NOMO-1 treated with dmso at 0.1 percent for 144 hours (cell line): ENCODE data around the gene AXDND1.
"Not testable (repeated sequence)": the region's sequence is repeated elsewhere in the genome, so short reads cannot be mapped to it uniquely, and the experiment has no call there.

Experiments
- DNase-seq: peaks from one replicate; lab custom pipeline; 2025; ENCODE audit not compliant: unreplicated experiment; lab: John Stamatoyannopoulos, UW

Gene AXDND1

DNA sequence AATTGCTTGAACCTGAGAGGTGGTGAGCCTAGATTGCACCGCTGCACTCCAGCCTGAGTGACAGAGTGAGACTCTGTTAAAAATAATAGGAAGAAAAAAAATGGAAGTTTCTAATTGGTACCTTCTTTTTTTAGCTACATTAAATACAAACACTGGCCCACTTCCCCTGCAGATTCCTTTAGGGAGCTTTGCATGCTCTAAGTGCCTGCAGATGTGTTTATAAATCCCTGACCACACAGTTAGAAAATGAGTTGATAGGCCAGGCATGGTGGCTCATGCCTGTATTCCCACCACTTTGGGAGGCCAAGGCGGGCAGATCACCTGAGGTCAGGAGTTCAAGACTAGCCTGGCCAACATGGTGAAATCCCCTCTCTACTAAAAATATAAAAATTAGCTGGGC lies 4.1 kb upstream of the AXDND1 start:
- DNase-seq = not testable (repeated sequence)

DNA sequence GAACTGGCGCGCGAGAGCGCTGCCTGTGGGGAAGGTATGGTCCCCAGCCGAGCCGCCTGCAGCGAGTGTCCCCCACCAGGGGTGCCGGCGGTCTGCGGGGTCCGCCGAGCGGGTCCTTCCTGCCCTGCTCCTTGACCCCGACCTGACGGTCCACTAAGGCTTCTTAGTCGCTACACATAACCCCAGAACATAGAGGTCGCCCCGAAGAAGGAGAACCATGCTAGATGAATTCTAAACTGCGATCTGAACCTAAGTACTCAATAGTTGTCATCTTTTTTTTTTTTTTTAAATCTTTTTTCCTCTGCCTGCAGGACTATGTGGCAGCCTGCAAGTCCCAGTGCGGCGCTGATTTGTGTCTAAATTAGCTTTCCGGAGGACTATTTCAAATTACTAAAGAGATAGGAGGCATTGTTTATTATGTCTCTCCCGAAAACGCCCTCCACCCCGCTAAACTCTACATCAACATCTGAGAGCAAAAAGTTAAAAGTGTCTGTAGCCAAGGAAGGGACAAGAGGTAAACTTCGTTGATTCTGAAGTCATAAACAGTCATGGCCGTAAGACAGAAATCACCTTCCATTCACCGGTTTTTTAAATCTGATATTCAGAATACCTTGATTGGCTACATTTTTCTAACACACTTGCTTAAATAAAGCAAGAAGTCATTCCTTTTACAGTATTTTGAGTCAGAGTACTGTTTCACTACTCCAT lies 476 bp downstream of the AXDND1 start:
- DNase-seq = peak; percentile 6

- DNase-seq = peak; percentile 28
Observed at GRCh38 chr1:179369751-179370341, 4.1 kb downstream of the AXDND1 start.

DNA sequence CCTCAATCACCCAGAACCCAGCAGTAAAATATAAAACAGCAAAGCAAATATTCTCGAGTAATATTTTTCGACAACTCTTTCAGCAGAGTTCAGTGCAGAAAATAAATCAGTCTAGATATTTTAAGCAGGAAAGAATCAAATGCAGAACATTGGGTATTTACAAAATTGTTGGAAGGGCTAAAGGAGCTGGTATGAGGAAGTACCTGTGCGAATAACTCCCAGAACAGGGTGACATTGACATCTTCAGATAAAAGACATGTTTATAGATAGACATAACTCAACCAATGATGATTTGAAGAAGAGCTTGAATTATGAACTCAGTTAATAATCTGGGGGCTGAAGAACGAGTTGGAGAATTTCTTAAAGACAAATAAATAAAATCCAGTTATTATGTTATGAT lies 6.4 kb downstream of the AXDND1 start:
- DNase-seq = no peak

DNA sequence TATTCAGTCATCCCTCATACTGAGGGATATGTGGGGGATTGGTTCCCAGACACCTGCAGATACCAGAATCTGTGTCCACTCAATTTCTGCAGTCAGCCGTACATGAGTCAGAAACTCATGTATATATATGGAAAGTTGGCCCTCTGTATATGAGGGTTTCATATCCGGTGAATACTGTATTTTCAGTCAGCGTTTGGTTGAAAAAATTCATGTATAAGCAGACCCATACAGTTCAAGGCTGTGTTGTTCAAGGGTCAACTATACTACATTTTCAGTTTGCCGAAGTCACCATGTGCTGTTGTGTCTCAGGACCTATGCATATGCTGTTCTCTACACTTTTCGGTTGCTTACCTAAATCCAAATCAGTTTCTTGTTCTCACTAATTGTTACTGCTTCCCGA lies 10.5 kb downstream of the AXDND1 start:
- DNase-seq = no peak

GRCh38 chr1:179380299-179380698 lies 14.5 kb downstream of the AXDND1 start:
- no peak for DNase-seq

- DNase-seq = no peak
Observed at GRCh38 chr1:179384027-179384426, 18.3 kb downstream of the AXDND1 start.

DNA sequence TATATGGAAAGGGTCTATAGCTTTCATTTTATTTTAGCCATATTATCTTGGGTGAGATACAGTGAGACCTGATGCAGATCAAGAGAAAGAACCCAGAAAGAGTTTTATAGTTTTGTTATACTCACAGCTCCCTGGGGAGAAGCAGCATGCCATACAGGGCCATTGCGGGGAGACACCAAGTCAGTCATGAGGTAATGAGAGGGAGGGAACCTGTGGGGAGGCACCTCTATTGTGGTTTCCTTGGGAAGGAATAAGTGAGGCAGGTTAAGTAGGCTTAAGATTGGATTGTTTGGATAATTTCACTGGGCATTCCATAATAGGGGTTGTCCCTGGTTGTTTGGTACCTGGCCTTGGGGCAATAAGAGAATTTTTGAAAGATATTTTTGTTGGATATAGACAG lies 19.7 kb downstream of the AXDND1 start:
- DNase-seq = no peak

DNA sequence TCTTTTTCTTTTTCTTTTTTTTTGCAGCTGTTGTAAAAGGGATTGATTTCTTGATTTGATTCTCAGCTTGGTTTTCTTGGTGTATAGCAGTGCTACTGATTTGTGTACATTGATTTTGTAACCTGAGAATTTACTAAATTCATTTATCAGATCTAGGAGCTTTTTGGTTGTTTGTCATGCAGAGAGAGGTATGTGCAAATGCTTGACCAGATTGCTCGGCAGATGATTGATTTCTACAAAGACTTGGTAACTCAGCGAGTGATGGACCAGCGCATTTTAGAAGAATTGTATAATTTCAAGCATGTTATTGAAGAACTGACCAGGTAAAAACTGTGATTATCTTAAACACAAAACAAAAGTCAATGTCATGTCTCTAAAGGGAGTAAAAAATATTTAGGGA lies 27.9 kb downstream of the AXDND1 start:
- DNase-seq = no peak

DNA sequence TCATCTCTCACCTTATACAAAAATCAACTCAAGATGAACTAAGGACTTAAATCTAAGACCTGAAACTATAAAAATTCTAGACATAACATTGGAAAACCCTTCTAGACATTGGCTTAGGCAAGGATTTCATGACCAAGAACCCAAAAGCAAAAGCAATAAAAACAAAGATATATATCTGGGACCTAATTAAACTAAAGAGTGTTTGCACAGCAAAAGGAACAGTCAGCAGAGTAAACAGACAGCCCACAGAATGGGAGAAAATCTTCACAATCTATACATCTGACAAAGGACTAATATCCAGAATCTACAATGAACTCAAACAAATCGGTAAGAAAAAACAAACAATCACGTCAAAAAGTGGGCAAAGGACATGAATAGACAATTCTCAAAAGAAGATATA lies 33.6 kb downstream of the AXDND1 start:
- DNase-seq = not testable (repeated sequence)

- not testable (repeated sequence) for DNase-seq
Observed at GRCh38 chr1:179417760-179418159, 52.0 kb downstream of the AXDND1 start.

GRCh38 chr1:179418706-179419105 lies 52.9 kb downstream of the AXDND1 start:
- not testable (repeated sequence) for DNase-seq

GRCh38 chr1:179424610-179425009 lies 58.8 kb downstream of the AXDND1 start:
- DNase-seq = no peak

- DNase-seq = no peak
Observed at GRCh38 chr1:179425186-179425585, 59.4 kb downstream of the AXDND1 start.

DNA sequence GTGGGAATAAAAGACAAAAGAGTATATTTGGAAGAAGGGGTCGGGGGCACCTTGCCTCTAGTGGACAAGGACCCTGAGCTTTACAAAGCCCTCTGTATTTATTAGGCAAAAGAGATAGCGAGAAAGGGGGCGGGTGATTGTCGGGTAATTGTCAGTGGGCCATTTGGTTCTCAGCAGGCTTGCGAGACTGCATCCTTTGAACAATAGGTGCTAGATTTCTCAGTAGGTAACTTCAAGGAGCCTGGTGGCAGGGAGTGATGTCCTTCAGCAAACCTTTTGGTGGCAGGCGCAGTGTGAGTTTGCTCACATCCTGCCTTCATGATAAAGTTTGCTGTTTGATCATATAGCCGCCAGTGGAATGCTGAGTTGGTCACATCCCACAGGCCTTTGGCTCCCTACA lies 71.4 kb downstream of the AXDND1 start:
- DNase-seq = no peak

GRCh38 chr1:179439646-179440045 lies 73.9 kb downstream of the AXDND1 start:
- DNase-seq = not testable (repeated sequence)

DNA sequence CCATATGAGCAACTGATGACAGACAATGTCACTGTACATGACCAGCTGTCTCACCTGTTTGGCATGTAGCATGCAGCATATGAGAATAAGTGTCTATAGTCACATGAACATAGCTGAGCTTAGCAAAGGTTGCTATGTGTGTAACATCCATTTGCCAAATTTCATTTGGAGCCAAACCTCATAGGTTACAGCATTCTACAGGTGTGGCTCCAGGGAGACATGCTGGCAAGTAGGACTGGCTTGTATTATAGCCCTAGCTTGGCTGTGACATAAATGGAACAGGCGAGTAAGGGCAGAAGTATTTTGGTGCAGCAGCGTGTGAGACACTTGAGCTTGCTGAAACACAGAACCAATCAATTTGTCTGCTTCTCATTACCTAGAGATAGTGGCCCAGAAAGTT lies 74.5 kb downstream of the AXDND1 start:
- DNase-seq = not testable (repeated sequence)

- no peak for DNase-seq
Observed at GRCh38 chr1:179440971-179441370, 75.2 kb downstream of the AXDND1 start.

- no peak for DNase-seq
Observed at GRCh38 chr1:179441501-179441900, 75.7 kb downstream of the AXDND1 start.

- DNase-seq = not testable (repeated sequence)
Observed at GRCh38 chr1:179442846-179443245, 77.1 kb downstream of the AXDND1 start.

GRCh38 chr1:179445593-179445992 lies 79.8 kb downstream of the AXDND1 start:
- no peak for DNase-seq

DNA sequence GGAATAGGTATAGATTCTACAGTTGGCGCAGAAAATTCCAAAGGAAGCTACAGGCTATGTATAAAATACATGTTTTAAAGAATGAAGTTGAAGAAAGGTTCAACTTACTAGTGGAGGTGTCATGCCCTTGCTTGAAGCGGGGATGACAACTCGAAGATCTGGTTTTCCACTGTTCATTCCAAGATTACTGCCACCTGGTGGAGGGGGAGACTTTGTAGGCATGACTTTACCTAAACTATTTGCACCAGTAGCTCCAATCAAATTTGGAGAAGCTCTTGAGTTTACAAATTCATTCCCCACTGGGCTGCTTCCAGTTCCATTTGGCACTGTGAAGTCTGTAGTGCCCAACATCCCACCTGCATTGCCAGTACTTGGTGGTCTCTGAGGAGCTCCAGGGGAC lies 81.7 kb downstream of the AXDND1 start:
- no peak for DNase-seq
